Kidney epithelial cell (primary cell): ENCODE measurements around the gene PTPRT. TPM values are rescaled to one million over a fixed set of nuclear protein-coding genes. Genes with fewer than 3 reads are reported as not detected.
A peak's percentile ranks its signal among the peaks of the same experiment; 100 is the strongest.

ENCODE experiments used
- DNase-seq: peaks from one replicate; pipeline ENCODE4 v3.0.0-alpha.2; 2010; ENCODE audit warnings: low read depth
- H3K27me3 ChIP-seq: 2 replicates; pipeline ENCODE4 v1.6.0; 2011; ENCODE audit warnings: low read length; ENCODE audit not compliant: control insufficient read depth, insufficient read depth
- H3K36me3 ChIP-seq: 2 replicates; pipeline ENCODE4 v1.5.1; 2011; ENCODE audit warnings: low read length; ENCODE audit not compliant: control insufficient read depth, insufficient read depth
- H3K4me3 ChIP-seq: 2 replicates; pipeline ENCODE4 v1.5.1; 2011; ENCODE audit warnings: low read depth, mild to moderate bottlenecking, control low read depth, low read length
- total RNA-seq: library from RNA; depleted of rRNA; stranded (reverse); fragments of >200 nt; gene quantifications from 2 replicates; pipeline ENCODE4 v1.2.3, GENCODE V29; 2015
- TF ChIP-seq, protein P1 (sequence below): IDR thresholded peaks from 2 replicates; pipeline ENCODE4 v1.5.1; 2011; ENCODE audit warnings: mild to moderate bottlenecking, moderate library complexity, low read length, control low read depth, inconsistent platforms; ENCODE audit not compliant: insufficient read depth, poor library complexity, severe bottlenecking

Gene PTPRT
- total RNA-seq, 1 donor from 2014 or later, result 0.25 TPM

- no peak for DNase-seq
- Histone ChIP-seq H3K36me3 (no peaks in the 10 kb centered on the region), H3K27me3 (no peaks in the 10 kb centered on the region), H3K4me3 (no peak overlapping the region)
- TF ChIP-seq, protein P1, sequence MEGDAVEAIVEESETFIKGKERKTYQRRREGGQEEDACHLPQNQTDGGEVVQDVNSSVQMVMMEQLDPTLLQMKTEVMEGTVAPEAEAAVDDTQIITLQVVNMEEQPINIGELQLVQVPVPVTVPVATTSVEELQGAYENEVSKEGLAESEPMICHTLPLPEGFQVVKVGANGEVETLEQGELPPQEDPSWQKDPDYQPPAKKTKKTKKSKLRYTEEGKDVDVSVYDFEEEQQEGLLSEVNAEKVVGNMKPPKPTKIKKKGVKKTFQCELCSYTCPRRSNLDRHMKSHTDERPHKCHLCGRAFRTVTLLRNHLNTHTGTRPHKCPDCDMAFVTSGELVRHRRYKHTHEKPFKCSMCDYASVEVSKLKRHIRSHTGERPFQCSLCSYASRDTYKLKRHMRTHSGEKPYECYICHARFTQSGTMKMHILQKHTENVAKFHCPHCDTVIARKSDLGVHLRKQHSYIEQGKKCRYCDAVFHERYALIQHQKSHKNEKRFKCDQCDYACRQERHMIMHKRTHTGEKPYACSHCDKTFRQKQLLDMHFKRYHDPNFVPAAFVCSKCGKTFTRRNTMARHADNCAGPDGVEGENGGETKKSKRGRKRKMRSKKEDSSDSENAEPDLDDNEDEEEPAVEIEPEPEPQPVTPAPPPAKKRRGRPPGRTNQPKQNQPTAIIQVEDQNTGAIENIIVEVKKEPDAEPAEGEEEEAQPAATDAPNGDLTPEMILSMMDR, result no peak
Measured at GRCh38 chr20:42690842-42691437, 498.8 kb downstream of the PTPRT start.

DNA sequence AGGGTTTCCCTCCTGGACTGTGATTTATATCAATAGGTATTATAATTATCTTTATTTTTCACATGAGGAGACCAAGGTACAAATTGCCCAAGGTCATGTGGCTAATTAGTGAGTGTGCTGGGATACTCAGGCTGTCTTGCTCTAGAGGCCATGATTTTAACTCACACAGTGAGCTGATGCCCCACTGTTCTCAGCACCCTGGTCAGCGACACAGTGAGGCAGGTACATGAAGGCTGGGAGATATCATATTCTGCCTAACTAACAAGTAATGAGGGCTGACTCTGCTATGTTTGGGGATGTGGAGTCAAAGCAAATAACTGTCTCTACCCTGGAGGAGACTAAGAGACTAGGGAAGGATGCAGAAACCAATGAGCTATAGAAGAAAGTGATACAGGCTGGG, 501.1 kb downstream of the PTPRT start:
- H3K36me3 ChIP-seq, result no peaks in the 10 kb centered on the region
- TF ChIP-seq, protein P1, result no peak
- no peak for DNase-seq
- H3K4me3 ChIP-seq, result no peak overlapping the region
- no peaks in the 10 kb centered on the region for H3K27me3 ChIP-seq

GRCh38 chr20:42686057-42686456, 503.6 kb downstream of the PTPRT start:
- DNase-seq, result no peak
- no peaks in the 10 kb centered on the region for H3K36me3 ChIP-seq
- H3K27me3 ChIP-seq, result no peaks in the 10 kb centered on the region
- H3K4me3 ChIP-seq, result no peak overlapping the region
- TF ChIP-seq, protein P1, result no peak

GRCh38 chr20:42678895-42679294, 510.8 kb downstream of the PTPRT start:
- no peaks in the 10 kb centered on the region for H3K27me3 ChIP-seq
- TF ChIP-seq, protein P1, result peak; percentile 60
- no peaks in the 10 kb centered on the region for H3K36me3 ChIP-seq
- no peak for DNase-seq
- no peak overlapping the region for H3K4me3 ChIP-seq

GRCh38 chr20:42656130-42656529, 533.6 kb downstream of the PTPRT start:
- TF ChIP-seq, protein P1, result no peak
- Histone ChIP-seq H3K27me3 (no peaks in the 10 kb centered on the region), H3K4me3 (no peak overlapping the region), H3K36me3 (no peaks in the 10 kb centered on the region)
- no peak for DNase-seq

- Histone ChIP-seq H3K27me3 (no peaks in the 10 kb centered on the region), H3K36me3 (no peaks in the 10 kb centered on the region), H3K4me3 (no peak overlapping the region)
- TF ChIP-seq, protein P1, result no peak
- no peak for DNase-seq
Measured at GRCh38 chr20:42652266-42652665, 537.4 kb downstream of the PTPRT start.
